ENCODE data around the gene HMGXB4.

DNA sequence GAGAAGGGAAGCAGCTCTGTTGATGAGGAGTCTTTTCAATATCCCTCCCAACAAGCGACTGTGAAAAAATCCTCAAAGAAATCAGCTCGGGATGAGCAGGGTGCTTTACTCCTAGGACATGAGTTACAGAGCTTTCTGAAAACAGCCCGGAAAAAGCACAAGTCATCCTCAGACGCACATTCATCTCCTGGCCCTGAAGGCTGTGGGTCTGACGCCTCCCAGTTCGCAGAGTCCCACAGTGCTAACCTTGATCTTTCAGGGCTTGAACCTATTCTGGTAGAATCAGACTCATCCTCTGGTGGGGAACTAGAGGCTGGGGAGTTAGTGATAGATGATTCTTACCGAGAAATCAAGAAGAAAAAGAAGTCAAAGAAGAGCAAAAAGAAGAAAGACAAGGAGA, 7.7 kb downstream of the HMGXB4 start:
- TF ChIP-seq CTCF (IDR thresholded peaks at IDR 0.05) = no peak
- TF ChIP-seq POLR2A (IDR thresholded peaks at IDR 0.05) = no peak

Data from Peyer's patch (tissue), 4 donors.